Muscle layer of duodenum (tissue), 2 donors: ENCODE results near the gene CORO2A.
"Not testable (repeated sequence)": the region's sequence is repeated elsewhere in the genome, so short reads cannot be mapped to it uniquely, and the experiment has no call there.

ENCODE experiments used
- H3K27ac ChIP-seq: one replicate; pipeline ENCODE4 v1.7.0; 2013; ENCODE audit warnings: mild to moderate bottlenecking, low read length
- H3K27me3 ChIP-seq: one replicate; pipeline ENCODE4 v1.7.0; 2013; ENCODE audit warnings: low read depth, mild to moderate bottlenecking, control low read depth, low read length
- H3K36me3 ChIP-seq, 2 donors: one replicate each; pipeline ENCODE4 v1.7.0; 2013; ENCODE audit warnings: low read length in 2 of 2, control low read depth in 1 of 2, mild to moderate bottlenecking in 1 of 2; ENCODE audit not compliant: insufficient read depth in 2 of 2, control insufficient read depth in 1 of 2
- H3K4me1 ChIP-seq, 2 donors: one replicate each; pipeline ENCODE4 v1.7.0; 2013; ENCODE audit warnings: low read length in 2 of 2, mild to moderate bottlenecking in 2 of 2, control low read depth in 1 of 2, moderate library complexity in 1 of 2; ENCODE audit not compliant: insufficient read depth in 2 of 2, control insufficient read depth in 1 of 2
- H3K4me3 ChIP-seq, 2 donors: one replicate each; pipeline ENCODE4 v1.7.0; 2013; ENCODE audit warnings: low read length in 2 of 2, low read depth in 1 of 2, mild to moderate bottlenecking in 1 of 2
- H3K9me3 ChIP-seq, 2 donors: one replicate each; pipeline ENCODE4 v1.7.0; 2013; ENCODE audit warnings: low read length in 2 of 2, control low read depth in 1 of 2, mild to moderate bottlenecking in 1 of 2; ENCODE audit not compliant: control insufficient read depth in 1 of 2
- donor health status: healthy.

CORO2A gene

DNA sequence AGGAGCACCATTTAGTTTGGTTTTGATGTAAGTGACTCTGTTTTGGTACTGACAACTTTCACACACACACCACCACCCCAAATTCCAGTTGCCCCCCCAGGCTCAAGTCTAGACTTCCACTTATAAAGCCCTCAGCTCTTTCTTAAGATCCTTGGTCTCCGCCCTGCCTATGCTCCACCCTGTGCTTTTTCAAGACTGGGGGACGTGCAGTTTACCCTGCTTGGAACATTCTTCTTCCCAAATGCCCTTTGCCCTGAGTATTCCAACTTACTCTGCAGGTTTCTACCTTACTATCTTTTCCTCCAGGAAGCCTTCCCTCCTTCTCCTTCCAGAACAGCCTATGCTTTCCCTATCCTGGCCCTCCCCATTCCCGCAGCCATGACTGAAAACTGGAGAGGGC, 72.0 kb downstream of the CORO2A start:
- Histone ChIP-seq H3K4me1 (peaks cover 3 to 11% of the 10 kb centered on the region in 2 donors), H3K36me3 (no peaks in the 10 kb centered on the region), H3K9me3 (no peaks in the 10 kb centered on the region), H3K27ac (peak overlapping the region; percentile 75), H3K27me3 (no peaks in the 10 kb centered on the region), H3K4me3 (no peak overlapping the region)

DNA sequence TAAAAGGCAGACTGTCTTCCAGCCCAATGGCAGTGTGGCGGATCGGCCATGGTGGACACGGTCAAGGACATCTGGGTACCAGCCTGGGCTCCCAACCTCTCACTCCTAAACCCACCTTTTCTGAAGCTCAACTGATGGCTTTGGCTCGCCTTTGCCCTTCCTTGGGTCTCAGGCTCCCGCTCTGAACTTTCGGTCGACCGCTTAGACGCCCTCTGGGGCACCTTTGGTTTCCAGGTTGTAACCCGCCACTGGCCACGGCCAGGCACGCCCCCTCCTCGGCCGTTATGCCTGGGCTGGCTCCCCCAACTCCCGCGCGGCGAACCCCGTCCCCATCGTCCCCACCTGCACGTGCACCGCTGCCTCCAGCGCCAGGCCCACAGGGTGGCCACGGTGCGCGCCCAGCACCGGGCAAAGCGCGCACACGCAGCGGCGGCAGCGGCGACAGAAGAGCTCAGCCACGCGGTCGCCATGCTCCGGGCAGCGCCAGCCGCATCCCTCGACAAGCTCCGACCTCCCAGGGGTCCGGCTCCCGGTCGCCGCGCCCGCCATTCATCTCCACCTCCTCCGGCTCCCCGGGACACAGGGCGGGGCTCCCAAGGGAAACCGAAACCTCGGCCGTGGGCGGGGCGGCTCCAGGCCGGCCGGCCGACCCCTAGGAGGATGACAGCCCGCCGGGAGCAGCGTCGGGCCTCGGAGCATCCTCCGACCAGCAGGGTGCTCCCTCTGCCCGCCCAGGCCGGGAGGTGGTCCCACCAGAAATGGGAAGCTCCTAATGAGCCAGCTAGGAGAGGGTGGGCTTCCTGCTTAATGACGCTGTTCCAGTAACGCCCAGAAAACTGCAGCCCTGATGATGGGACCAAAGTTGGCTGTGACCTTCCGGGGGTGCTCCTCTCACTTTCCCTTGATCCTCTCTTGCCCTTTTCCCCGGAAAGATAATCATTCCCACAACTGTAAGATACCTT, 73.5 kb downstream of the CORO2A start, which contains the start of gene TRIM14:
TRIM14 (minus strand) TSS at position 583 of the 962 bp plus-strand sequence; CDS start at position 549, 34 bp downstream.
- H3K27ac ChIP-seq = peak within 1 kb of the TSS; percentile 78
- H3K4me1 ChIP-seq = peaks cover 3 to 11% of the 10 kb centered on the region in 2 donors
- H3K36me3 ChIP-seq = no peaks in the 10 kb centered on the region
- peak within 1 kb of the TSS; percentile 73 to 90 for H3K4me3 ChIP-seq
- H3K27me3 ChIP-seq = no peaks in the 10 kb centered on the region
- no peaks in the 10 kb centered on the region for H3K9me3 ChIP-seq

DNA sequence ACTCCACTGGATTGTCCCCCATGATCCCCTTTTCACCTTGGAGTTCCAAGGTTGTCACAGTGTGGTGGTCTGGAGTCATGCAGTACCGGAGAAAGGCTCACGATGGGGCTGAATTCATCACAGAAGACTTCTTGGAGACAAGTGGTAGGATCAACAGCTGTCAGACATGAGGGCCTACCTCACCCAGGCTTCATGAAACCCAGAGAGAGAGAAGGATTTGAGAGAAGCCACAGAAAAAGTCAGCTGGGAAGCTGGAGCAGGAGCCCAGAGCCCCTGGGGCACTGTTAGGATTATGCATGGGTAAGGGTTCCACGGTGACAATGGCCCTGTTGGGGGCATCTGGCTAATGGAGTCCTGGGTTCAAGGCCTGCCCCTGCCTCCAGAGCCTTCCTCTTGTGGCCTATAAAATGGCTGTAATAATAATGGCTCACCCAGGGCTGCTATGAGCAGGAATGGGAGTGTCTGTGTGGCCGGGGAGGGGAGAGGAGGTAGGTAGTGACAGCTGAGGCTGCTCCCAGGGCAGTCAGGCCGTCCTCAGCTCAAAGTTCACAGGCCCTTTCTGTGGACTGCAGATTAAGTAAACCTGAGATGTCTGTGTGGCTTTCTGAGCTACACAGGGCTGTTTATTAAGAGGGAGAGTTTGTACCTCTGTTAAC, 74.3 kb downstream of the CORO2A start:
- H3K9me3 ChIP-seq = no peaks in the 10 kb centered on the region
- H3K27me3 ChIP-seq = no peaks in the 10 kb centered on the region
- peak overlapping the region; percentile 73 to 90 for H3K4me3 ChIP-seq
- H3K36me3 ChIP-seq = no peaks in the 10 kb centered on the region
- peak overlapping the region; percentile 78 for H3K27ac ChIP-seq
- H3K4me1 ChIP-seq = peaks cover 3 to 11% of the 10 kb centered on the region in 2 donors

DNA sequence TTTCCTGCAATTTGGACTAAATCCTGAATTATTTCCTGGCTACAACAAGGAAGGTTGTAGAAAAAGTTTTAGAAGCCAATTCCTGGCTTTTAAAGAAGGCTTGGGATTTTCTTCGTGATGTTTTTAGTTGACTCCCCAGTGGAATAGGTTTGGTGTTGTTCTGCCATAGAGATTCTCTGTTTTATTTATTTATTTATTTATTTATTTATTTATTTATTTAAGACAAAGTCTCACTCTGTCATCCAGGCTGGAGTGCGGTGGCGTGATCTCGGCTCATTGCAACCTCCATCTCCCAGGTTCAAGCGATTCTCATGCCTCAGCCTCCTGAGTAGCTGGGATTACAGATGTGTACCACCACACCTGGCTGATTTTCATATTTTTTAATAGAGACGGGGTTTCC, 75.3 kb downstream of the CORO2A start:
- H3K4me1 ChIP-seq = peaks cover 3 to 11% of the 10 kb centered on the region in 2 donors
- H3K9me3 ChIP-seq, H3K27ac ChIP-seq: not testable (repeated sequence)

DNA sequence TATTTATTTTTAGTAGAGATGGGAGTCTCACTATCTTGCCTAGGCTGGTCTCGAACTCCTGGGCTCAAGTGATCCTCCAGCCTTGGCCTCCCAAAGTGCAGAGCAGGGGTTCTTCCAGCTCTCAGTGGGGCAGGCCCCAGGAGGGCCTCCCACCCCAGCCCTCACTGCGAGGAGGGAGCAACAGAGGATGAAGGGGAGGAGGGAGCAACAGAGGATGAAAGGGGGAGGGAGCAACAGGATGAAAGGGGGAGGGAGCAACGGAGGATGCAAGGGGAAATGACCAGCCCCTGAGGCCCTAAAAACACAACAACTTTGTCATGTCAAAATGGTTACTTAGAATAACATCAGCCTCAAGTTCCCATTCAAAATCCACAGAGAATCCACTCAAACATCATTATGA, 83.4 kb downstream of the CORO2A start:
- Histone ChIP-seq H3K36me3 (peaks cover 7 to 32% of the 10 kb centered on the region in 2 donors), H3K27ac (no peak overlapping the region), H3K27me3 (no peaks in the 10 kb centered on the region), H3K4me3 (no peak overlapping the region), H3K9me3 (peaks cover 0 to 5% of the 10 kb centered on the region in 2 donors), H3K4me1 (no peaks in the 10 kb centered on the region)

More for the DNA sequence above, 75.3 kb downstream of the CORO2A start:
- H3K4me3 ChIP-seq, H3K27me3 ChIP-seq, H3K36me3 ChIP-seq: not testable (repeated sequence)

DNA sequence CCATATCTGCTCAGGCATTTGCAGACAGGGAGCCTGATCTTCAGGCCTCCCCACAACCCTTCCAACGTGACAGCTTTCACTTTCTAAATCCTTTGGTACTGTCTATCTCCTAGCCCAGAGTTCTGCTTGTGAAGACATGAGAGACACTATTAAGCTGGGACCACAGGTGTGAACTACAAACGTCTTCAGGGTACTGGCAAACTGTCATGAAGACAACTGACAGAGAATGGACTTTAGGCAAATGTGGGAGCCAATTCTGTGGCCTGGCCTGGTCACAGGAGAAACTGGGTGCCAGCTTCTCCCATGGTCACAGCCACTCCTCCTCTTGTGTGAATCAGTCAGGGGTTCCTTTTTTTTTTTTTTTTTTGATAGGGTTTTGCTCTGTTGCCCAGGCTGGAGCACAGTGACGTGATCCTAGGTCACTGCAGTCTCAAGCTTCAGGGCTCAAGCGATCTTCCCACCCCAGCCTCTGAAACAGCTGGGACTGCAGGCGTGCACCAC, 83.9 kb downstream of the CORO2A start:
- Histone ChIP-seq H3K27ac (no peak overlapping the region), H3K4me1 (no peaks in the 10 kb centered on the region), H3K36me3 (peaks cover 11 to 32% of the 10 kb centered on the region in 2 donors), H3K9me3 (peaks cover 0 to 5% of the 10 kb centered on the region in 2 donors), H3K27me3 (no peaks in the 10 kb centered on the region), H3K4me3 (no peak overlapping the region)

DNA sequence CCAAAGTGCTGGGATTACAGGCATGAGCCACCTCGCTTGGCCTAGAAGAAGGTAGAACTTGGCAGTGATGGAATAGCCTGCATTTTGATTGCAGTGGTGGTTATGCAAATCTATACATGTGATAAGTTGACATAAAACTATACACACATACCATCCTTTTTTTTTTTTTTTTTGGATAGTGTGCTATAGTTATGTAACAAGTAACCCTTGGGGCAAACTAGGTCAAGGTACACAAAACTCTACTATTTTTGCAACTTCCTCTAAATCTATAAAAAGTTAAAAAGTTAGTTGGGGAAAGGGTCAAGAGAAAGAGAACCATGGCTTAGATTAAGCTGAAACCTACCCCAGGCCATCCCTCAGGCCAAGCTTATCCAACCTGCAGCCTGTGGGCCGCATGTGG, 84.5 kb downstream of the CORO2A start:
- Histone ChIP-seq H3K27ac (no peak overlapping the region), H3K9me3 (peaks cover 0 to 5% of the 10 kb centered on the region in 2 donors), H3K36me3 (peaks cover 11 to 32% of the 10 kb centered on the region in 2 donors), H3K4me3 (no peak overlapping the region), H3K4me1 (no peaks in the 10 kb centered on the region), H3K27me3 (no peaks in the 10 kb centered on the region)

DNA sequence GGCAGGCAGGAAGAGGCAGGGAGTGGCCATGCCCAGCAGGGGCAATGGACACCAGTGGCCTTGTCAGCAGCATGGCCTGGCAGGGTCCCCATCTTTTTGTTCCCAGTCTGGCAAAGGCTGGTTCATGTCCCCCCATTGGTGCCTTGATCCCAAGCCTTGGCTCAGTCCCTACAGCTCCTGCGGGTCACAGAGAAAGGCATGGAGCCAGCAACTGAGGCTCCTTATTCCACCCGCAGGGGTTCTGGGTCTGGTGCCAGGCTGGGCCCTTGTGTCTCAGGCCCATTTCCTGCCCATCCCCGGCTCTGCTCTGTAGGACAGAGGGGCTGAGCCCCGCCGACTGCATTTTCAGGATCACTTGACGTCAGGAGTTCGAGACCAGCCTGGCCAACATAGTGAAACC, 87.4 kb downstream of the CORO2A start:
- H3K27ac ChIP-seq = no peak overlapping the region
- no peaks in the 10 kb centered on the region for H3K27me3 ChIP-seq
- H3K9me3 ChIP-seq = peaks cover 0 to 5% of the 10 kb centered on the region in 2 donors
- no peak overlapping the region for H3K4me3 ChIP-seq
- H3K36me3 ChIP-seq = peaks cover 11 to 32% of the 10 kb centered on the region in 2 donors
- no peaks in the 10 kb centered on the region for H3K4me1 ChIP-seq

DNA sequence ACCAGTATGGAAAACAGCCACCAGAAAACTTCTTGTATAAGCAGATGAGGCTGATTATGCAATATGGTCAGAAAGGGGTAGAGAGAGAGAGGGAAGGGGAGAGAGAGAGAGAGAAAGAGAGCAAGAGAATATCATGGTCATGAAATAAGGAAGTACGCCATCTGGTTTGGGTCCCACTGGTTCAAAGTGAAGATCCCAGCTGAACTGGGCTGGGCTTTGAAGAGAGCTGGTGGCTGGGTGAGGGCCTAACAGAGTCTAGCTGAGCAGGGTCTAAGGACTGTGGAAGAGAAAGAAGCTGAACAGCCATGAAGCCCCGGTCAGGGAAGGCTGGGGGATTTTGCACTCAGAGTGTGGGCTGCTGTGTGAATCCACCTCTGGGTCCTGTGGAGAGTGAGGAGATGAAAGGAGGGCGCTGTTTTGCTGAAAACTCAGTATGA, 88.0 kb downstream of the CORO2A start:
- H3K36me3 ChIP-seq = peaks cover 11 to 26% of the 10 kb centered on the region in 2 donors
- H3K27ac ChIP-seq = no peak overlapping the region
- no peaks in the 10 kb centered on the region for H3K4me1 ChIP-seq
- H3K27me3 ChIP-seq = no peaks in the 10 kb centered on the region
- no peak overlapping the region for H3K4me3 ChIP-seq
- peaks cover 0 to 5% of the 10 kb centered on the region in 2 donors for H3K9me3 ChIP-seq

DNA sequence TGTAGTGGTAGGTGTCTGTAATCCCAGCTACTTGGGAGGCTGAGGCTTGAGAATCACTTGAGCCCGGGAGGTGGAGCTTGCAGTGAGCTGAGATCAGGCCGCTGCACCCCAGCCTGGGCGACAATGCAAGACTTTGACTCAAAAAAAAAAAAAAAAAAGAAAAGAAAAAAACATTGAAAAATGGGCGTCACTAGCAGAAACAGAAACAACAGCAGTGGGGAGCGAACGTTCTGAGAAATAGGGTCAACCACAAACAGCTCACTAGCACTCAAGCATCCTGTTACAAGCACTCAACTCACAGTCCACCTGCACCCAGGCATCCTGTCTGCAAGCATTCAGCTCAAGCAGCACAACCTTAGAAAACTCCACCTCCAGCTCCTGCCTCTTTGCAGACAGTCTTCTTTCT, 90.6 kb downstream of the CORO2A start:
- Histone ChIP-seq H3K4me1 (no peaks in the 10 kb centered on the region), H3K4me3 (no peak overlapping the region), H3K27ac (no peak overlapping the region), H3K36me3 (peaks cover 4 to 17% of the 10 kb centered on the region in 2 donors), H3K27me3 (no peaks in the 10 kb centered on the region), H3K9me3 (peaks cover 0 to 3% of the 10 kb centered on the region in 2 donors)

DNA sequence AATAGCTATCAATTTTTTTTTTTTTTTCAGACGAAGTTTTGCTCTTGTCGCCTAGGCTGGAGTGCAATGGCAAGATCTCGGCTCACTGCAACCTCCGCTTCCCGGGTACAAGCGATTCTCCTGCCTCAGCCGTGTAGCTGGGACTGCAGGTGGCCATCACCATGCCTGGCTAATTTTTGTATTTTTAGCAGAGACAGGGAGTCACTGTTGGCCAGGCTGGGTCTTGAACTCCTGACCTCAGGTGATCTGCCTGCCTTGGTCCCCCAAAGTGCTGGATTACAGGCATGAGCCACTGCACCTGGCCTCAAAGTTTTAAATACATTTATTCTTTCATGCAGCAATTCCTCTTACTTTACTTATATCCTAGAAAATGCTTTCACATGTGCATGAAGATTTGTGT, 91.0 kb downstream of the CORO2A start:
- Histone ChIP-seq H3K36me3 (peaks cover 3 to 15% of the 10 kb centered on the region in 2 donors), H3K4me1 (no peaks in the 10 kb centered on the region), H3K9me3 (no peaks in the 10 kb centered on the region), H3K4me3 (no peak overlapping the region), H3K27ac (no peak overlapping the region), H3K27me3 (no peaks in the 10 kb centered on the region)
